Activated CD8-positive, alpha-beta memory T cell treated with anti-CD3 and anti-CD28 coated beads, Interleukin-2, amount 50 U/mL, for 24 hours (primary cell): ENCODE data around the gene SLC4A2.

ENCODE experiments used
- DNase-seq: peaks from one replicate; pipeline ENCODE4 v3.0.0-alpha.2; 2020; ENCODE audit errors: extremely low read depth

The SLC4A2 gene

DNA sequence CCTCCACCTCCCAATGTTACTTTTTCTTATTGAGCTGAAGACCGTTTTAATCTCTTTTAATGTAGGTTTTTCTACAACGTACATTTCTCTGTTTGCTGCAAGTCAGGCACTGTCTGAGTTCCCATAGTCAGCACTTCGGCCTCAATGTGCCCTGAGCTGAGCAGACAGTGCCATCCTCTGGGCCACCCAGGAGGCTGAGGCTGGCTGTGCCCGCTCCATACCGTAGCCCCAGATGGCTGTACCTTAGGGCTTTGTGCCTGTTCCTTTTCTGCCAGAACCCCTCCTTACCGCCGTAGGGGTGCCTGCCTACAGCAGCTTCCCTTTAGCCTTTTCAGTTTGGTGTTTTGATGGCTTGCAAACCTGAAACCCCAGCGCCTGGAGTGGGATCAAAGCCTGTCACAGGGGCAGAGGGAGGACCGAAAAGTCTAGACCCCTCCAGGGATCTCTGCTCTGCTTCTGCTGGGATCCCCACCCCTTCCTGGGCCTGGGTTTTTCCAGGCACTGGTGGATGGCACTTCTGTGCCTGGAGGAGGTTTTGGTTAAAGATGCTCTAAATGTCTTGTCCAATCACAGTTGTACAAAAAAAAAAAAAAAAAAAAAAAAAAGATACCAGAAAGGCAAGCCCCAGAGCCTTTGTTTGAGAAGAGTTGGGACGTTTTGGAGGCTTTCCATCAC is 35.9 kb downstream of the SLC4A2 start:
- DNase-seq, result no peak

DNA sequence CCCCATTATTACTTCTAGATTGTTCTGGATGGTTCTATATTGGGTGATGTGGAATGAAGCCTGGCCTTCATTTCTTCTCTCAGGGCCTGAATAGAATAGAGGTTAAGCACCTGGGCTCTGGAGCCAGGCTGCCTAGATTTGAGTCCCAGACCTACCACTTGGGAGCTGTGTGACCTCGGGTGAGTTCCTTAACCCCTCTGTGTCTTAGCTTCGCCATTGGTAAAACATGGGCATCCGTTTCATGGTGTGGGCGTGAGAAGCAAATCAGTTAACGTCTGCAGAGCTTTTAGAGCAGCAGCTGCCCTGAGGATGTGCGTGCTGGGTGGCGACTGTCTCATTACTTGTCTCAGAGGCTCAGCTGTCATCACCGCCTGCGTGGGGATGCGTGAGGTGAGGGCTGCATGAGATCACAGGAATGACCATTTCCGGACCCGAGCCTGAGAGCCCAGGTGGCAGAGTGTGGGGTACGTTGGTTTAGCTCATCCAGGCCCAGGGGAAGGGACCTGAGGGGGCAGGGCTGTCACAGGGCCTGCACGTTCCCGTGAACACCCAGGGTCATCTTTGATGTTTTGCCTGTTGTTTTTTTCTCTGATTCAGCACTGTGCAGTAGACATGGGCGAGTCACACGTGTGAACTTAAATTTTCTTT is 36.6 kb downstream of the SLC4A2 start:
- DNase-seq, result no peak

DNA sequence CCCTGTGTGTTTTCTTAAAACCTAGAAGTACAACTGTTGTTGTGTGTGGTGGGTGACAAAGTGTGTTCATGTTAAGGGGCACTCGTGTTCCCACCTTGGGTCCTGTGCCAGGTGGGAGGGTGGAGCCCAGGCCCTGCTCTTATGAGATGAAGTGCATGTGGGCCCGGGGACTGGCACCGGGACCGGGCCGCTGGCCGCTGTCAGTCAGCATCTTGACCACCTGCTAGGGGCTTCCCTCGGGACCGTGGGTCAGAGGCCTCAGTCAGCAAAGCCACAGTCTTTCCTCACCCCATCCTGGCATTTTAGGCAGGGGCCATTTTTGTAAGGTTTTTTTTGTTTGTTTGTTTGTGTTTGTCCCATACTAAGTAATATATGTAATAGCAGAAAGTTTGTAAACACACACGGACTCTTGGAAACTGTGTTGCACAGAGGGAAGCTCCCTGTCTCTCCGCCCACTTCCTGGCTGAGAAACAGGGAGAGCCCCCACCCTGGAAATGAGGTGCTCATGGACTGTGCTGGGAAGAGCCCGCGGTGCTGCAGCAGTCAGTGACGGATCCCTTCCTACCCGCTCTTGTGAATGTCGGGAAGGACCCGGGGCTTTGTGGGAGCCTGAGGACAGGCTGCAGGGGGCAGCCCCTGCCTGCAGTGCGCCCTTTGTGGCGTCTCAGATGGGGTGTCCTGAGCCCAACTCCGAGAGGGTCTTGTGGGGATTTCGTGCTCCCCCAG is 40.3 kb downstream of the SLC4A2 start:
- no peak for DNase-seq

DNA sequence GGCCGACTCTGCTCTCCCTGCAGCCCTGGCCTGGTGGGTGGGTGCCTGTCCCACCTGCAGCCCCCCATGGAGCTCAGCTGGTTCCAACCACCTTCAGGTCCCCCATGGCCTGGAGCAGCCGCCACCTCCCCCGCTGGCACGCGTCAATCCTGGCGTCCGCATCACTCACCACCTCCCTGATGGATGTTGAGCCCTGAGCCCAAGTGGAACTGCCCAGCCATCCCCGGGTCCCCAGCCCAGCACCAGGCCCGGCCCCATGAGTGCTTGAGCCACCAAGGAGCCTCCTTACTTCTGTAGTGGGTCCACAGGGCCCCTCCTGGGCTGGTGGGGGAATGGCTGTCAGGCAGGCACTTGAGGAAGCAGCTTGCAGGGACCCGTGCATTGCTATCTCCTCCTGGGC is 41.5 kb downstream of the SLC4A2 start:
- DNase-seq, result no peak

DNA sequence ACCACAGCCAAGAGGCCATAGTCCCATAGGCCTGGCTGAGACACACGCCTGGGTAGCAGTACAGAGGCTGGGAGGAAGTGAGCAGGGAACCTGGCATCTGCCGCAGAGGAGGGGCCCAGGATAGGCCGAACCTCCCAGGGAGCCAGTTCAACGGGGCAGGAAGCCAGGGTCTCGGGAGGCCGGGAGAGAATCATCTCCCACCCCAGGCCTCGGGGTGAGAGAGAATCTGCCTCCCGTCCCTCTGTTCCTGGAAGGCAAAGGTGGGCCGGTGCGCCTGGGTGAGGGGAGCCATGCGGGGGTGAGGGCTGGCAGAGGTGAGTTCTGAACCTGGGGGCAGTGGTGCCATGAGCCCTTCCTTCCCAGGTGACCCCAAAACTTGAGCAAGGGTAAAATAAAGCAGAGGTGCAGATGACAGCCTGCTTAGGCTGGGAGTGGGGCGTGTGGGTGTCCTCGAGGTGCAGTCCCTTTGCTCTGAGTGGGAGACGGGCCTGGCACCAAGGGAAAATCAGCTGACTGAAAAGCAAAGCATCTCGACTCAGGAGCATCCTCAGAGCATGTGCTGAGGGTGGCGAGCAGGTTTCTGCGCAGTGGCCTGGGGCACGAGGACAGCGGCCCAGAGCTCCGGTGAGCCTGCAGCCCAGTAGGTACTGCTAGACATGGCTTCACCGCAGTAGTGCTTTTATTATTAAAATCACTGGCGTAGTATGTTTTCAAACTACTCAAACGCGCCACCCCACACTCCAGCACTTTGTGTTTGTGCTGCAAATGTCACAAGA is 42.4 kb downstream of the SLC4A2 start:
- no peak for DNase-seq

DNA sequence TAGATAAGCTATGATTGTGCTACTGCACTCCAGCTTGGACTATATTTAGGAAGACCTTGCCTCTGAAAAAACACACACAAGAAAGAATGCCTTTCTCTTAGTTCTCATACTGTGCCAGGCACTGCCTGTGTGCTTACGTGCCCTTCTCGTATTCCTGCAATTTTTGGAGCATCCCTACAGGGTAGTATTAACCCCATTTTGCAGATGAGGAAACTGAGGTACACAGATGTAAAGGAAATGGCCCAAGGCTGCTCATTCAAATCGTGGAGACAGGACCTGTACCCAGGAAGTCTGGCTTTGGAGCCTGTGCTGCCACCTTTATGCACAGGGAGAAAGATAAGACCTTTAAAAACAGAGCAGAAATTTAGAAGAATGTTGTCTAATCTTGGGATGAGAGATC is 43.6 kb downstream of the SLC4A2 start:
- DNase-seq, result no peak

DNA sequence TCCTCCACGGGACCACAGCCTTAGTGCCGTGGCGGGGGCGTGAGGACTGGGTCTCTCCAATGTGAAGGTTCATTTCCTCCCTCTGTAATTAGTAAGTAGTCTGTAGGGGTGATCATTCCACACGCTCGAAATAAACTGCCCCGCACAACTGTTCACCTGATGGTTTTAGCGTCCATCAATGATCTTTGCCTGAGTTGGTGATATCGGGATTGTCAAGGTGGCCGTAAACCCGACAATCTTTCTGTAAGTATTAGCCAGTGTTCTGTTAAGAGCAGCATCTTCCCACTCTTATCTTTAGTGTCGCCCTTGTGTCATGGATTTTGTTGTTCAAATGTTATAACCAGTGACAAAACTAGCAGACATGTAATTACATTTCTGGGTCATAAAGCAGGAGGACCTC is 44.6 kb downstream of the SLC4A2 start:
- DNase-seq, result no peak

DNA sequence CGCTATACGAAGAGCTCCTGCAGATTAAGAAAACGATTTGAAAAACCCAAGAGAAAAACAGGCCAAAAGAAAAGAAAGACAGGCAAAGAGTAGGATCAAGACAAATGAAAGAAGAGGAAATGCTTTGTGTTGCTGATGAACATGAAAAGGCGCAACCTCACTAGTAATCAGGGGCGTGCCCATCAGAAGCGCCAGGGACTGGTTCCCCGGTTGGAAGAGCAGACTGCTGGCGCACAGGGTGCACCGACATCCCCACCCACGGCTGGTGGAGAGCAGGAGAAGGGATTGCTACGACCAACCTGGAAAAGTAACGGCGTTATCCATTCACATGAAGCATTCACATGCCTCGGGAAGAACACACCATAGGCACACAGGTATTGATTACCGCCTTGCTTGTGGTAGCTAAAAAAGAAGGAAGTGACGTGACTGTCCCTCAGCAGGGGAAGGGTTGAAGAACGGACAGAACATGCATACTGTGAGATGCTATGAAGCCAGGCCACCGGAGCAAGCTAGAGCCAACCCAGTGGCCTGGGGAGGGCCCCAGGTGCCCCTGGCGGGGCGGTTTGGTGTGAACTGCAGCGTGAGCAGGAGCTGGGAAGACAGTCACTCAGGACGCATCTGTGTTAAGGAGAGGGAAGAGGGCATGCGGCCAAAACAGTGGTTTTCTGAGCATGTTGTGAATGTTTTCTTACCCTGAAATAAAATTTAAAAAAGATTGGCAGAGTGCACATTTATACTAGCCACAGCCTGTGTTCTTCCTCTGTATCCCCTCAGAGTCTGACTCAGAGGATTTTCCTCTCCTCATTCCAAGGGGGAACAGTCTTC is 45.2 kb downstream of the SLC4A2 start:
- DNase-seq, result no peak

DNA sequence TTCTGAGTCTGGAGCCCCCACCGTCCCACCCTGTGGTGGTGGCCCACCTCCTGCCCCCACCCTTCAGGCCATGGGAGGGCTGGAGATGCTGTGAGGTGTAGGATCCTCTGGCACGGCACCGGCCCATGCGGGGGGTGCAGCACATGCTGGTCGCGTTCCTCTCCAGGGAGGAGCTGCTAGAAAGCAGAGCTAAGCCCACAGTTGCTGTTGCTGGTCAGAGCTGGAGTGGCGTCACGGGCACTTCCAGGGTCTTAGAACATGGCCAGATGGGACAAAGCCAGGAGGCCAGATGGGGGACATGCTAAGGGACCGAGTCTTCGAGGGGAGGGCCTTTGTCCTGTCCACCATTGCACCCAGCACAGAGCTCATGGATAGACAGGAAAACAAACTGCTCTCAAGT is 48.5 kb downstream of the SLC4A2 start:
- DNase-seq, result no peak

DNA sequence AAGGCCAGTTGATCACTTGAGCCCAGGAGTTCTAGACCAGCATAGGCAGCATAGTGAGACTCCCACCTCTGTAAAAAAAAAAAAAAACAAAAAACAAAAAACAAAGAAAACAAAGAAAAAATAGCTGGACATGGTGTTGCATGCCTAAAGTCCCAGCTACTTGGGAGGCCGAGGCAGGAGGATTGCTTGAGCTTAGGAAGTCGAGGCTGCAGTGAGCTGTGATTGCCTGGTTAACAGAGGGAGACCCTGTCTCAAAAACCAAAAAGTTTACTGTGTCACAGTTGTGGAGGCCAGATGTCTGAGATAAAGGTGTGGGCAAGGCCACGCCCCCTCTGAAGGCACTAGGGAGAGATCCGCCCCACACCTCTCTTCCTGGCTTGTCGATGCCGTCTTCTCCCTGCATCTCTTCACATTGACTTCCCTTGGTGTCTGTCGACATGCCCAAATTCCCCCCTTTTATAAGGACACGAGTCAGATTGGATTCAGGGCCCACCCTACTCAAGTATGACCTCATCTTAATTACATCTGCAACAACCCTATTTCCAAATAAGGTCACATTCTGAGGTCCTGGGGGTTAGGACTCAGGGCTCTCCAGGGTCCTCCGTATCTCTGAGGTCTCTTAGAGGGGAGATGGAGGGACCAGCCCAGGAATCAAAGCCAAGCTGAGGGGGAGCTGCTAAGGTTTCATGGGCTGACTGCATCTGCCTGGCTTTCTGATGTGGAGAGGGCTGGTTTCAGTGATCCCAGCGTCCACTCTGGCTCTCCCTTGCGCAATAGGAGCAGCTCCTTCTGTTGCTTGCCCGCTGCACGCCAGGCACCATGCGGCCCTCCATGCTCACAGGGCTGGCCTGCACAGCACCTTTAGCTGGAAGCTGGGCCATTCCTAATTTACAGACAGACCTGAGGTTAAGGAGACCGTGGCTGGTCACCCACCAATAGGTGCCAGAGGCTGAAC is 50.0 kb downstream of the SLC4A2 start:
- no peak for DNase-seq

DNA sequence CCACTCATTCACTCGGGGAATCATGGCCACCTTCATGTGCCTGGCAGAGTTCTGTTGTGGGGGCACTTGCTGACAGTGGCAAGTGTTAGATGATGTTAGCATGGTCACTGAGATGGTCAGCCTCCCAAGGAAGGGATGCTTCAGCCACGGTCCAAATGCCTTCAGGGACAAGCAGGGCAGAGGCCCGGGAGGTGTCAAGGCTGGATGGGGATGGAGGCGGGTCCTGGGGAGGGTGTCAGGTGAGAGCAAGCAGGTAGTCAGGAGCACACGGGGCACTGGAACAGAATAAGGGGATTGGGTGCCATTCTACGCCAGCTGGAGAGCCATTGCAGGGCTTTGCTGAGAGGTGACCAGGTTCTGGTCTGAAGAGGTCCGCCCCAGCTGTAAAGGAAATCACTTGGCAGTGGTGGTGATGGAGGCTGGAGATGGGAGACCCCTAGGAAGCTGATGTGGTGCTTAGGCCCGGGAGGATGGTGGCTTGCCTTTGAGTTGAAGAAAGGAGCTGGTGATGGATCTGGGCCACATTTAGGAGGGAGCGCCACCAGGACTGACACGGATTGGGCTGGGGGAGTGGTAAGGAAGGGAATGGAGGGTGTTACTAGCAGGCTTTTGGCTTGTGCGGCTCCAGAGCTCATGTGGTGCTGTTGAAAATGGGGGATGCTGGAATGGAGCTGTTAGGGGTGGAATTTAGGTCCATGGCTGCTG is 51.0 kb downstream of the SLC4A2 start:
- no peak for DNase-seq

DNA sequence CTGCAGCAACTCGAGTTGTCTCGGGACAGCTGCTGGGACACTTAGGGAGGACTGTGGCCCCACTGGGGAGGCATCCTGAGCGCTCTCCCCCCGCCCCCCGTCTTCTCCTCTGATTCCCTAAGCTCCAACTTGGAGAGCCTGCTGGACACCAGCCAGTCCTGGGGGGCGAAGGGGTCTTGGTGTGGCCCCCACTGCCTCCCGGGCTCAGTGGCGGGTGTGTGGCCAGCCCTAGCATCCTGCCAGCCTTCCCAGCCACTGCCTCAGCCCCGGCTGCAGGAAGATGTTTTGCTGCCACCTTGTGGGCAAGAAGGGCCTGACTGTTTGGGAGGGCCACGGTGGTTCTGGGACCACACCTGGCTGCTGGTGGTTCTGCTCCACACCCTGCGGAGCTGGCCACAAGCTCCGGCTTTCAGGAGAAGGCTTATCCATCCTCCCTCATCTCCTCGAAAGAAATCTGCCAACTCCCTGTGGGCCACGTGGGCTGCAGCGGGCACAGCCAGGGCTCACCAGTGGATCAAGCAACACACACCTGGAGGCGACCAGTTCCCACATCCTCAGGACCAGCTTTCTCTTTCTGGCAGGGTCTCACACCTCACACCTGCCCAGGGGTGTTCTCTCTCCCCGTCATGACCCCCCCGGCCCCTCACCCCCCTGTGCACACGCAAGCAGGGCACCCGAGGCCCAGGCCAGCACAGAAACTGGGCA is 51.7 kb downstream of the SLC4A2 start:
- peak; percentile 43 for DNase-seq

DNA sequence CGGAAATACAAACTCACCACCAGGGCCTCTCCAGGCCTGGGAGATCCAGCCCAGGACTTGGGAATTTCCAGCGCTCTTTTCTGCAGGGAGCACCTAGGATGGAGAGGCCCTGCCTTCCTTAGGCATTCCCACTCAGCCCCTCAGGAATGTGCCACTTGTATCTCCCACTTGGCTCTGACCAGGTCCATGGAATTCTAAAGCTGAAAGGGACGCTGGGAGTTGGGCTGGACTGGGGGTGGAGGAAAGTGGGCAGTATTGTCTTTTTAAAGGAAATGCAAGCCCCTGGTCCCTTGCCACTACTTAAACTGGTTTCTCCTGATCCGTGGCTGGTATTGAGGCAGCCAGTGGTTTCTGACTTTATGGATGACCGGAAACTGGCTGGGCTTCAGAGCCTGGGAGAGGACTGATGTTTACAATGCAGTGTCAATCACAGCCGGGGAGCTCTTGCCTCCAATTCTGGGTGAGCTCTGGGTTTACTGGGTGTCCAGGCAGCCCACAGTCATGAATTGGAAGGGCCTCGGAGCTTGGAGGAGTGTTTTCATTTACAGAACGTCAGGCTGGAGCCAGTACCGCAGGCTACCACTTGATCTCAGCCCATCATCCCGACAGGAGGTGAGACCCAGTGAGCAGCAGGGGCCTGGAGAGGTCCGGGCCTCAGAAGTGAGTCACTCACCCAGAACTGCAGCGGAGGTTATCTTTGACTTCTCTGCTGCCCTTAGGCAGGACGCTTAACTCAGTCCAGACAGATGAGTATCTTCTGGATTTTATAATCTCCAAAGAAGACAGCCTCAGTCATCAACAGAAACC is 54.2 kb downstream of the SLC4A2 start:
- DNase-seq, result no peak

DNA sequence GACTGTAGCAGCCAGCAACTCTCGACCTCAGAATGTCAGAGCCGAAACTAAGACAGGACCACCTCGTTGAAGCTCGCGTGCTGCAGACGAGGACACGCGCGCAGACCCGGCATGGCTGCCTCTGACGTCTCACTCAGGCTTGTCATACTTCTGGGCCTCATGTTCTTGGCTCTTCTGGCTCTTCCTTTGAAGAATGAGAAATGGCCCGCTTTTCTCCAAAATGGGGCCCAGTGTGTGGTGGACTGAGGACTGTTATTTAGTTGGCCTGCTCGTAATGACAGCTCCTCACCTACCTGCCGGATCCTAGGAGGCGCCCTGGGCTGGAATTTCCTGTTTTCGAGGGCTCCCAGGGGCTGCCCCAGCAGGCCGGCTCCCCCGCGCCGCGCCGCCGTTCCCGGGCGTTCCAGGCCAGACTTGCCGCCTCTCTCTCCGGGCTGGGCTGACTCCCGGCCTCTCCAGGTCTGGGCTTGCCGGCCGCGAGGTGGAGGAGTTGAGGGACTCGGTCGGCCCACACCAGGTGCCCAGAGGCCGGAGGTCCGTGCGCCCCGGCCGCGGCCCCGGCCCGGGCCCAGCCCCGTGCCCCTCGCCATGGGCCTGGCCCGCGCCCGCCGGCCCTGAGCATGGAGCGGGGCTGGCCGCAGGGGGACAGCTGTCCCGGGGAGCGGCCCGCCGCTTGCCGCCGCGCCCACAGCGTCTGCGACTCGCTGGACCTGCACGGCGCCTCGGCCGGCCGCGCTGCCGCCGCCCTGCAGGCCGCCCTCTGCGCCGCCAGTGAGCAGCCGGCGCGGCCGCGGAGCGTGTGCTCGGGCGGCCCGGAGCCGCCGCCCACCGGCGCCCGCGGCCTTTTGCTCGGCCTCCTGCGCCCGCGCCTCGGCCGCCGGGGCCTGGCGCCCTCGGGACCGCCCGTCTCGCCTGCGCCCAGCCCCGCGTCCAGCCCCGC is 55.0 kb downstream of the SLC4A2 start:
- DNase-seq, result no peak

DNA sequence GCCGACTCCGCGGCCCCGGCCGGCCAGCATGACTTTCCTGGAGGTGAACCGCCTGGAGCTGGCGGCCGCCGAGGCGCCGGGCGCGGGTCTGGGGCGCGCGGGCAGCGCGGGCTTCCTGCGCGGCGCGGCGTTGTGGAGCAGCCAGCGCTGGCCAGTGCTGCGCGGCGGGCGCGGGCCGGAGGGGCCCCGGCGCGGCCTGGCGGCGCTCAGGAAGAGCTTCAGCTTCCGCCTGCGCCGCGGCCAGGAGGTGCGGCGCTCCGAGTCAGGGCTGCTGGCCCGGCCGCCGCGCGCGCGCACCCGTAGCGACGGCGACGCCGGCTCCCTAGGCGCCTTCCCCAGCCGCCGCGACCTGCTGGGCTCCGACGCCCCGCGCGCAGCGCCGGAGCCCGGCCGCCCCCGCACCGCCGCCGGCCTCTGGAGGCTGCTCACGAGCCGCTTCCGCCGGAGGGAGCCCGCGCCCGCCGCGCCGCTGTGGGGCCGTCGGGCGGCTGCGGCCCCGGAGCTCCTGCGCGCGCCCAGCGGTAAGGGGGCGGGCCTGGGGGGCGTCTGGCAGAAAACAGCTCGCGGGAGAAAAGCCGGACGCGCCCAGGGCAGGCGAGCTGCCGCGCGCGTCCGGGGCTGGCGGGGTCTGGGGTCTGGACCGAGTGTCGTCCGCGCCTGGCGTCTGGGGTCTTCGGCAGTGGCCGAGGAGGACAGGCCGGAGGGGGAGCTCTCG is 55.9 kb downstream of the SLC4A2 start:
- no peak for DNase-seq

DNA sequence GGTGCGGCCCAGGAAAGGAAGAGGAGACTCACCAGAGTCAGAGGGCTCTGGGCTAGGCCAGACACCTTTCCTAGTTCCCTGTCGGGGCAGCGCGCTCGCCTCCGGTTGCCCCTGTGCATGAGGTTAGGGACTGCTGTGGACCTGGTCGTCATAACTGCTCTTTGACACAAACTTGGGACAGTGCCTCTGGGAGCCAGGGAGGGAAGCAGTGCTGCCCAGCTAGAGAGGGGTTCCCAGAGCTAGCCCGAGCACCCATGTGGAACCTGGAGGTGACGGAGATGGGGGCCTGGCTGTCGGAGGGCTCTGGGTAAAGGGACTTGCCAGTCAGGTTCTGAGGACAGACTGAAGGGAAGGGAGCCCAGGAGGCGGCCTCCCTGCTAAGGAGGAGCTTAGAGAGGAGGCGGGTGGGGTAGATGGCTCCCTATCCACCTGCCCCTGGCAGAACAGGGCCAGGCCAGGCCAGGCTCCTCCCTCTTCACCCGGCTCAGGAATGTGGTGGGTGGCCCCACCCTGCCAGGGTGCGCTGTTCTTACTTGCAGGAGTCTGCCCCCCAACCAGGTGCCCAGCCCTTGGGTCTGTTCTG is 56.5 kb downstream of the SLC4A2 start:
- DNase-seq, result no peak
